CD4-positive, alpha-beta T cell (primary cell): Measurements from ENCODE around the gene GLCE. TPM values are rescaled to one million over a fixed set of nuclear protein-coding genes. Genes with fewer than 3 reads are reported as not detected.

ENCODE experiments used
- ATAC-seq: fragments of 200-7000 bp; cut with Tn5 transposase; one replicate; pipeline ENCODE4 v1.10.0; 2022; ENCODE audit warnings: mild to moderate bottlenecking; ENCODE audit not compliant: poor library complexity
- CTCF ChIA-PET: fragments of 350-600 bp; sonication (Branson Sonifier 250); formaldehyde crosslinking; loops from one replicate; lab custom pipeline; 2021; ENCODE audit warnings: antibody characterized with exemption, inconsistent platforms; lab: Charles Lee
- POLR2A ChIA-PET: fragments of 350-600 bp; sonication (Branson Sonifier 250); formaldehyde crosslinking; loops from one replicate; lab custom pipeline; 2021; ENCODE audit warnings: antibody characterized with exemption, inconsistent platforms; lab: Charles Lee
- DNase-seq, 14 experiments: peaks; one replicate each; pipeline ENCODE4 v3.0.0-alpha.2; 2013 to 2020; ENCODE audit warnings: mixed read lengths in 2 of 14
- H3K27ac ChIP-seq, 2 donors: one replicate each; pipeline versions ENCODE4 v1.5.1 to v1.7.0; 2013; ENCODE audit warnings: low read length in 2 of 2, low read depth in 1 of 2, mild to moderate bottlenecking in 1 of 2
- H3K27me3 ChIP-seq, 2 experiments: 1 replicate in 1 of 2; 2 replicates in 1 of 2; pipeline versions ENCODE4 v1.6.1 to v1.7.0; 2013; ENCODE audit warnings: low read length in 2 of 2, control low read depth in 1 of 2, mild to moderate bottlenecking in 1 of 2, moderate library complexity in 1 of 2; ENCODE audit not compliant: insufficient read depth in 2 of 2, control insufficient read depth in 1 of 2
- H3K36me3 ChIP-seq: one replicate; pipeline ENCODE4 v1.6.1; 2013; ENCODE audit warnings: low read length, control low read depth; ENCODE audit not compliant: insufficient read depth
- H3K4me1 ChIP-seq: one replicate; pipeline ENCODE4 v1.6.1; 2013; ENCODE audit warnings: low read length, control low read depth; ENCODE audit not compliant: insufficient read depth
- H3K4me3 ChIP-seq: one replicate; pipeline ENCODE4 v1.5.1; 2013; ENCODE audit warnings: mild to moderate bottlenecking, low read length, moderate library complexity
- H3K9me3 ChIP-seq, 2 experiments: 1 replicate in 1 of 2; 2 replicates in 1 of 2; pipeline versions ENCODE4 v1.6.1 to v1.7.0; 2013; ENCODE audit warnings: low read length in 2 of 2, mild to moderate bottlenecking in 2 of 2, control low read depth in 1 of 2, moderate library complexity in 1 of 2; ENCODE audit not compliant: control insufficient read depth in 1 of 2, insufficient read depth in 1 of 2
- H3K27ac Mint-ChIP-seq: one replicate; pipeline ENCODE4 v1.8.0; 2020; ENCODE audit warnings: mixed read lengths
- H3K27me3 Mint-ChIP-seq: one replicate; pipeline ENCODE4 v1.8.0; 2021; ENCODE audit warnings: mixed read lengths
- H3K36me3 Mint-ChIP-seq: one replicate; pipeline ENCODE4 v1.8.0; 2021; ENCODE audit warnings: low read depth, mixed read lengths
- H3K4me1 Mint-ChIP-seq: one replicate; pipeline ENCODE4 v1.8.0; 2021; ENCODE audit warnings: low read depth, mixed read lengths
- H3K4me3 Mint-ChIP-seq: one replicate; pipeline ENCODE4 v1.8.0; 2020; ENCODE audit warnings: mild to moderate bottlenecking, mixed read lengths
- H3K9me3 Mint-ChIP-seq: one replicate; pipeline ENCODE4 v1.8.0; 2020; ENCODE audit warnings: mixed read lengths
- CTCF ChIP-seq: fragments of 200-600 bp; IDR thresholded peaks from one replicate; pipeline ENCODE4 v1.8.0; 2022; ENCODE audit warnings: antibody characterized with exemption, mild to moderate bottlenecking
- intact Hi-C, 2 experiments: fragments of 100-400 bp; cut with DNase I in 1 of 2; cut with micrococcal nuclease in 1 of 2; formaldehyde crosslinking; loops; one replicate each; pipeline versions ENCODE4 v1.15.1 to v1.9.0; 2023 to 2025; cut with DNase I, micrococcal nuclease
- total RNA-seq, 174 experiments: library from RNA in 2 of 174; stranded (reverse) in 2 of 174; gene quantifications; one replicate each; pipeline ENCODE4 v1.2.3 and lab custom pipeline; 2021 to 2026

Gene GLCE
- total RNA-seq, 2 experiments from 2014 or later: 3.2 TPM

DNA sequence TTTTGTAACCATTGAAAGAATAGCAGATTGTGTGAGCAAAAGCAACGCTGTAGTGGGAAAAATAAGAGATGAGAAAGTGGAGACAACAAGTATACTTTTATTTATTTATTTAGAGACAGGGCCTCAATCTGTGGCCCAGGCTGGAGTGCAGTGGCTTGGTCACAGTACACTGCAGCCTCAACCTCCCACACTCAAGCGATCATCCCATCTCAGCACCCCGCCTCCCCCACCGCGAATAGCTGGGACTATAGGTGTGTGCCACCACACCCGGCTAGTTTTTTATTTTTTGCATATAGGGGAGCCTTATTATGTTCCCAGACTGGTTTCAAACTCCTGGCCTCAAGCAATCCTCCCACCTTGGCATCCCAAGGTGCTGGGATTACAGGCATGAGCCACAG, 1.6 kb upstream of the GLCE start:
- Histone ChIP-seq H3K4me1 (peaks cover 17% of the 10 kb centered on the region), H3K27ac (no peak overlapping the region), H3K4me3 (no peak overlapping the region), H3K36me3 (no peaks in the 10 kb centered on the region), H3K9me3 (no peaks in the 10 kb centered on the region), H3K27me3 (peaks cover 0 to 5% of the 10 kb centered on the region in 2 experiments)
- no peak for TF ChIP-seq CTCF
- H3K27me3 Mint-ChIP-seq: peaks cover 12% of the 10 kb centered on the region
- intact Hi-C loops: no loop called here
- ChIA-PET CTCF (no interaction called here), POLR2A (no interaction called here)
- ATAC-seq (no peak), DNase-seq (no peak)
- H3K4me1 Mint-ChIP-seq: peaks cover 17% of the 10 kb centered on the region
- H3K27ac Mint-ChIP-seq: peak overlapping the region; percentile 81
- no peaks in the 10 kb centered on the region for H3K9me3 Mint-ChIP-seq
- H3K36me3 Mint-ChIP-seq: peaks cover 12% of the 10 kb centered on the region
- peak overlapping the region; percentile 99 for H3K4me3 Mint-ChIP-seq

DNA sequence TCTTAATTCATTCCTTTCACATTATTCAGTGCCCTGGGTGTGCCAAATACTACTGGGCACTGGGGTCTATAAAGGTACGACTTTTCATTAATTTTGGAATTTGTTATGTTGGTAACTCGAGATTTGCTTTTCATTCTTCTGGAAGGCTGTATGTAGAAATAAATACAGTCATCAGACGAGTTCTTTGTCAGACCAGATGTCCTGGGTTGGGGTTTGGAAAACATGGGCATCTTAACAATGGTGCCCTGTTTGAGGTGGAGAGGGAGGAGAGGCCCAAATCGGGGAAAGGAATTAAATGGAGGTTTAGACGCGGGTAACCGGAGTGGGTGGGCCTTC, 662 bp upstream of the GLCE start:
- CTCF ChIA-PET: no interaction called here
- intact Hi-C loops: loop anchor here in 1 of 2 experiments (1.0 to 10.0 kb wide), 3 partner anchors 255 to 345 kb away; partner anchors contain the start of genes KIF23 and RPLP1

GRCh38 chr15:69161079-69161877, 843 bp downstream of the GLCE start:
- DNase-seq (peak in 10 of 14 experiments; percentile 4 to 48 (median 14)), ATAC-seq (peak; percentile 0)
- no peak for TF ChIP-seq CTCF
- Histone ChIP-seq H3K4me3 (peak overlapping the region; percentile 85), H3K27me3 (no peaks in the 10 kb centered on the region), H3K4me1 (peaks cover 17% of the 10 kb centered on the region), H3K36me3 (no peaks in the 10 kb centered on the region), H3K27ac (no peak overlapping the region), H3K9me3 (no peaks in the 10 kb centered on the region)
- Mint-ChIP-seq H3K27me3 (no peaks in the 10 kb centered on the region), H3K4me1 (peaks cover 17% of the 10 kb centered on the region), H3K9me3 (no peaks in the 10 kb centered on the region), H3K36me3 (peaks cover 12% of the 10 kb centered on the region), H3K4me3 (peak overlapping the region; percentile 99), H3K27ac (peak overlapping the region; percentile 81)
- intact Hi-C loops: loop anchor here in 1 of 2 experiments (5.0 to 10.0 kb wide), 2 partner anchors 291 to 346 kb away; partner anchors contain the start of gene RPLP1
- ChIA-PET POLR2A (interaction anchor here (0.6 to 2.3 kb wide), 7 partner anchors 8 to 1367 kb away, joined by 3 to 11 read pairs (median 4); partner anchors contain the start of gene RPLP1), CTCF (no interaction called here)

More for the DNA sequence above, 662 bp upstream of the GLCE start:
- H3K36me3 Mint-ChIP-seq: peaks cover 12% of the 10 kb centered on the region
- H3K27ac Mint-ChIP-seq: peak overlapping the region; percentile 81
- H3K4me1 Mint-ChIP-seq: peaks cover 17% of the 10 kb centered on the region
- ATAC-seq (no peak), DNase-seq (no peak)
- Histone ChIP-seq H3K9me3 (no peaks in the 10 kb centered on the region), H3K36me3 (no peaks in the 10 kb centered on the region), H3K27me3 (no peaks in the 10 kb centered on the region), H3K4me3 (peak overlapping the region; percentile 85), H3K4me1 (peaks cover 17% of the 10 kb centered on the region), H3K27ac (peak overlapping the region in 1 of 2 donors; percentile 18)
- POLR2A ChIA-PET: interaction anchor here (0.9 to 2.3 kb wide), 7 partner anchors 9 to 1369 kb away, joined by 3 to 10 read pairs (median 4); partner anchors contain the start of genes KIF23 and RPLP1
- H3K27me3 Mint-ChIP-seq: peaks cover 2% of the 10 kb centered on the region
- TF ChIP-seq CTCF: no peak
- no peaks in the 10 kb centered on the region for H3K9me3 Mint-ChIP-seq
- peak overlapping the region; percentile 99 for H3K4me3 Mint-ChIP-seq
